Muscle layer of duodenum (tissue), 2 donors: ENCODE results near the gene RCBTB2.

Source experiments
- H3K27ac ChIP-seq: one replicate; pipeline ENCODE4 v1.7.0; 2013; ENCODE audit warnings: mild to moderate bottlenecking, low read length
- H3K27me3 ChIP-seq: one replicate; pipeline ENCODE4 v1.7.0; 2013; ENCODE audit warnings: low read depth, mild to moderate bottlenecking, control low read depth, low read length
- H3K36me3 ChIP-seq, 2 donors: one replicate each; pipeline ENCODE4 v1.7.0; 2013; ENCODE audit warnings: low read length in 2 of 2, control low read depth in 1 of 2, mild to moderate bottlenecking in 1 of 2; ENCODE audit not compliant: insufficient read depth in 2 of 2, control insufficient read depth in 1 of 2
- H3K4me1 ChIP-seq, 2 donors: one replicate each; pipeline ENCODE4 v1.7.0; 2013; ENCODE audit warnings: low read length in 2 of 2, mild to moderate bottlenecking in 2 of 2, control low read depth in 1 of 2, moderate library complexity in 1 of 2; ENCODE audit not compliant: insufficient read depth in 2 of 2, control insufficient read depth in 1 of 2
- H3K4me3 ChIP-seq, 2 donors: one replicate each; pipeline ENCODE4 v1.7.0; 2013; ENCODE audit warnings: low read length in 2 of 2, low read depth in 1 of 2, mild to moderate bottlenecking in 1 of 2
- H3K9me3 ChIP-seq, 2 donors: one replicate each; pipeline ENCODE4 v1.7.0; 2013; ENCODE audit warnings: low read length in 2 of 2, control low read depth in 1 of 2, mild to moderate bottlenecking in 1 of 2; ENCODE audit not compliant: control insufficient read depth in 1 of 2
- donor health status: healthy.

Gene RCBTB2

GRCh38 chr13:48518083-48518482, 14.8 kb downstream of the RCBTB2 start:
- Histone ChIP-seq H3K27ac (no peak overlapping the region), H3K27me3 (no peaks in the 10 kb centered on the region), H3K4me1 (peaks cover 0 to 4% of the 10 kb centered on the region in 2 donors), H3K9me3 (no peaks in the 10 kb centered on the region), H3K4me3 (no peak overlapping the region), H3K36me3 (peaks cover 0 to 7% of the 10 kb centered on the region in 2 donors)

GRCh38 chr13:48515732-48516131, 17.1 kb downstream of the RCBTB2 start:
- Histone ChIP-seq H3K4me3 (no peak overlapping the region), H3K27me3 (no peaks in the 10 kb centered on the region), H3K36me3 (peaks cover 0 to 12% of the 10 kb centered on the region in 2 donors), H3K4me1 (peaks cover 0 to 4% of the 10 kb centered on the region in 2 donors), H3K9me3 (no peaks in the 10 kb centered on the region), H3K27ac (no peak overlapping the region)

GRCh38 chr13:48514793-48515192, 18.1 kb downstream of the RCBTB2 start:
- Histone ChIP-seq H3K36me3 (peaks cover 3 to 15% of the 10 kb centered on the region in 2 donors), H3K27me3 (no peaks in the 10 kb centered on the region), H3K4me1 (peaks cover 0 to 4% of the 10 kb centered on the region in 2 donors), H3K27ac (no peak overlapping the region), H3K9me3 (no peaks in the 10 kb centered on the region), H3K4me3 (no peak overlapping the region)

- peaks cover 0 to 4% of the 10 kb centered on the region in 2 donors for H3K4me1 ChIP-seq
- no peak overlapping the region for H3K27ac ChIP-seq
- peaks cover 3 to 24% of the 10 kb centered on the region in 2 donors for H3K36me3 ChIP-seq
- no peaks in the 10 kb centered on the region for H3K27me3 ChIP-seq
- H3K4me3 ChIP-seq: no peak overlapping the region
- no peaks in the 10 kb centered on the region for H3K9me3 ChIP-seq
Measured at GRCh38 chr13:48511621-48512230, 21.2 kb downstream of the RCBTB2 start.

- no peaks in the 10 kb centered on the region for H3K27me3 ChIP-seq
- no peaks in the 10 kb centered on the region for H3K9me3 ChIP-seq
- no peak overlapping the region for H3K4me3 ChIP-seq
- H3K36me3 ChIP-seq: peaks cover 3 to 24% of the 10 kb centered on the region in 2 donors
- H3K4me1 ChIP-seq: peaks cover 0 to 4% of the 10 kb centered on the region in 2 donors
- no peak overlapping the region for H3K27ac ChIP-seq
Measured at GRCh38 chr13:48510698-48511097, 22.2 kb downstream of the RCBTB2 start.

GRCh38 chr13:48508011-48508410, 24.9 kb downstream of the RCBTB2 start:
- no peak overlapping the region for H3K27ac ChIP-seq
- H3K36me3 ChIP-seq: peaks cover 3 to 17% of the 10 kb centered on the region in 2 donors
- no peaks in the 10 kb centered on the region for H3K9me3 ChIP-seq
- H3K27me3 ChIP-seq: no peaks in the 10 kb centered on the region
- no peaks in the 10 kb centered on the region for H3K4me1 ChIP-seq
- H3K4me3 ChIP-seq: no peak overlapping the region

- Histone ChIP-seq H3K4me3 (no peak overlapping the region), H3K27ac (peak overlapping the region; percentile 22)
Measured at GRCh38 chr13:48507021-48507420, 25.9 kb downstream of the RCBTB2 start.

GRCh38 chr13:48506092-48506701, 26.7 kb downstream of the RCBTB2 start:
- no peaks in the 10 kb centered on the region for H3K27me3 ChIP-seq
- no peaks in the 10 kb centered on the region for H3K4me1 ChIP-seq
- peaks cover 3 to 15% of the 10 kb centered on the region in 2 donors for H3K36me3 ChIP-seq
- H3K9me3 ChIP-seq: no peaks in the 10 kb centered on the region
- no peak overlapping the region for H3K4me3 ChIP-seq
- peak overlapping the region; percentile 80 for H3K27ac ChIP-seq

More at GRCh38 chr13:48507021-48507420, 25.9 kb downstream of the RCBTB2 start:
- Histone ChIP-seq H3K4me1 (no peaks in the 10 kb centered on the region), H3K36me3 (peaks cover 3 to 17% of the 10 kb centered on the region in 2 donors), H3K9me3 (no peaks in the 10 kb centered on the region), H3K27me3 (no peaks in the 10 kb centered on the region)

GRCh38 chr13:48505597-48506091, 27.2 kb downstream of the RCBTB2 start:
- Histone ChIP-seq H3K27me3 (no peaks in the 10 kb centered on the region), H3K27ac (peak overlapping the region; percentile 80), H3K4me1 (no peaks in the 10 kb centered on the region), H3K9me3 (no peaks in the 10 kb centered on the region), H3K36me3 (peaks cover 3 to 15% of the 10 kb centered on the region in 2 donors), H3K4me3 (no peak overlapping the region)

- peak overlapping the region; percentile 80 for H3K27ac ChIP-seq
- peaks cover 0 to 13% of the 10 kb centered on the region in 2 donors for H3K36me3 ChIP-seq
- no peaks in the 10 kb centered on the region for H3K4me1 ChIP-seq
- H3K4me3 ChIP-seq: no peak overlapping the region
- no peaks in the 10 kb centered on the region for H3K27me3 ChIP-seq
- no peaks in the 10 kb centered on the region for H3K9me3 ChIP-seq
Measured at GRCh38 chr13:48505012-48505411, 27.9 kb downstream of the RCBTB2 start.

- peak overlapping the region; percentile 80 for H3K27ac ChIP-seq
- peaks cover 0 to 12% of the 10 kb centered on the region in 2 donors for H3K36me3 ChIP-seq
- no peaks in the 10 kb centered on the region for H3K27me3 ChIP-seq
- no peaks in the 10 kb centered on the region for H3K4me1 ChIP-seq
- H3K9me3 ChIP-seq: no peaks in the 10 kb centered on the region
- H3K4me3 ChIP-seq: no peak overlapping the region
Measured at GRCh38 chr13:48504606-48505005, 28.3 kb downstream of the RCBTB2 start.
